ENCODE measurements around the gene CRMP1.

GRCh38 chr4:5839332-5839731 lies 53.6 kb downstream of the CRMP1 start:
- TF ChIP-seq CTCF (conservative IDR thresholded peaks at IDR 0.05) (no peak), EZH2 (IDR thresholded peaks at IDR 0.05; ENCODE audit: low read depth) (no peak)

Measured in PC-9 (cell line).